ENCODE measurements around the gene PBRM1. TPM values are rescaled to one million over a fixed set of nuclear protein-coding genes. Genes with fewer than 3 reads are reported as not detected.
A peak's percentile ranks its signal among the peaks of the same experiment; 100 is the strongest.

Gene PBRM1
- total RNA-seq, 1 donor, result 100 TPM

GRCh38 chr3:52636673-52637072 lies 49.0 kb downstream of the PBRM1 start:
- H3K27ac ChIP-seq (ENCODE audit: low read depth, low read length), result no peak overlapping the region
- DNase-seq (ENCODE audit: insufficient read length, low spot score, missing footprints), result no peak
- H3K27me3 ChIP-seq (ENCODE audit: insufficient read depth, low read length), result no peaks in the 10 kb centered on the region
- H3K79me2 ChIP-seq (ENCODE audit: insufficient read depth, low read length), result no peaks in the 10 kb centered on the region
- no peak overlapping the region for H3K4me2 ChIP-seq (ENCODE audit: insufficient read depth, low read length)
- H4K20me1 ChIP-seq (ENCODE audit: insufficient read depth, low read length), result no peaks in the 10 kb centered on the region
- H2AFZ ChIP-seq (ENCODE audit: low read length), result no peak overlapping the region
- H3K9me3 ChIP-seq (ENCODE audit: low read depth, low read length), result no peaks in the 10 kb centered on the region
- peaks cover 5% of the 10 kb centered on the region for H3K4me1 ChIP-seq (ENCODE audit: insufficient read depth, low read length)
- H3K4me3 ChIP-seq (ENCODE audit: insufficient read depth, low read length), result no peak overlapping the region
- H3K36me3 ChIP-seq (ENCODE audit: insufficient read depth, low read length), result peaks cover 66% of the 10 kb centered on the region
- TF ChIP-seq, protein P1, sequence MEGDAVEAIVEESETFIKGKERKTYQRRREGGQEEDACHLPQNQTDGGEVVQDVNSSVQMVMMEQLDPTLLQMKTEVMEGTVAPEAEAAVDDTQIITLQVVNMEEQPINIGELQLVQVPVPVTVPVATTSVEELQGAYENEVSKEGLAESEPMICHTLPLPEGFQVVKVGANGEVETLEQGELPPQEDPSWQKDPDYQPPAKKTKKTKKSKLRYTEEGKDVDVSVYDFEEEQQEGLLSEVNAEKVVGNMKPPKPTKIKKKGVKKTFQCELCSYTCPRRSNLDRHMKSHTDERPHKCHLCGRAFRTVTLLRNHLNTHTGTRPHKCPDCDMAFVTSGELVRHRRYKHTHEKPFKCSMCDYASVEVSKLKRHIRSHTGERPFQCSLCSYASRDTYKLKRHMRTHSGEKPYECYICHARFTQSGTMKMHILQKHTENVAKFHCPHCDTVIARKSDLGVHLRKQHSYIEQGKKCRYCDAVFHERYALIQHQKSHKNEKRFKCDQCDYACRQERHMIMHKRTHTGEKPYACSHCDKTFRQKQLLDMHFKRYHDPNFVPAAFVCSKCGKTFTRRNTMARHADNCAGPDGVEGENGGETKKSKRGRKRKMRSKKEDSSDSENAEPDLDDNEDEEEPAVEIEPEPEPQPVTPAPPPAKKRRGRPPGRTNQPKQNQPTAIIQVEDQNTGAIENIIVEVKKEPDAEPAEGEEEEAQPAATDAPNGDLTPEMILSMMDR (IDR thresholded peaks at IDR 0.05; ENCODE audit: extremely low read depth, low read depth, low read length), result no peak

GRCh38 chr3:52633786-52634185 lies 51.9 kb downstream of the PBRM1 start:
- Histone ChIP-seq H4K20me1 (ENCODE audit: insufficient read depth, low read length) (no peaks in the 10 kb centered on the region), H3K4me3 (ENCODE audit: insufficient read depth, low read length) (no peak overlapping the region), H3K4me1 (ENCODE audit: insufficient read depth, low read length) (peaks cover 5% of the 10 kb centered on the region), H3K27me3 (ENCODE audit: insufficient read depth, low read length) (no peaks in the 10 kb centered on the region), H3K27ac (ENCODE audit: low read depth, low read length) (no peak overlapping the region), H3K79me2 (ENCODE audit: insufficient read depth, low read length) (no peaks in the 10 kb centered on the region), H2AFZ (ENCODE audit: low read length) (no peak overlapping the region), H3K36me3 (ENCODE audit: insufficient read depth, low read length) (peaks cover 47% of the 10 kb centered on the region), H3K9me3 (ENCODE audit: low read depth, low read length) (no peaks in the 10 kb centered on the region), H3K4me2 (ENCODE audit: insufficient read depth, low read length) (no peak overlapping the region)
- peak; percentile 18 for DNase-seq (ENCODE audit: insufficient read length, low spot score, missing footprints)
- TF ChIP-seq, protein P1 (IDR thresholded peaks at IDR 0.05; ENCODE audit: extremely low read depth, low read depth, low read length), result no peak

DNA sequence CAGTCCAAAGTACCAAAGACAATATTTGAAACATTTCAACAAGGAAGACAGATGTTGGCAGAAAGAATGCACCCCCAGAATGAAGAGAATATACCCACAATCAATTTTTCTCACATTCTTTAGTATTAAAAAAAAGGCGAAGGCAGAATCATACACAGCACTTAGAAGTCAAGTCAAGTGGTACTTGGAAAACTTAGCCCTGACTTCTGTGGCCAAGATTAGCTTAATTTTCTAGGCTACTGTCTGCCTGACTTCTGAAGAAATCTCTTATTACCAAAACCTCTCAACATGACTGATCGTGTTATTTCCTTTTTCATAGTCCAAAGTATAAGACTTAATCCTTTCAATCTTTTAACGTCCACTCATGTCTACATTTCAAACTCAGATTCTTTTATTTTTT lies 60.7 kb downstream of the PBRM1 start:
- H3K36me3 ChIP-seq (ENCODE audit: insufficient read depth, low read length), result peaks cover 43% of the 10 kb centered on the region

GRCh38 chr3:52623234-52623792 lies 62.4 kb downstream of the PBRM1 start:
- Histone ChIP-seq H3K4me3 (ENCODE audit: insufficient read depth, low read length) (no peak overlapping the region), H4K20me1 (ENCODE audit: insufficient read depth, low read length) (no peaks in the 10 kb centered on the region), H3K4me1 (ENCODE audit: insufficient read depth, low read length) (no peaks in the 10 kb centered on the region), H3K9me3 (ENCODE audit: low read depth, low read length) (no peaks in the 10 kb centered on the region), H3K27me3 (ENCODE audit: insufficient read depth, low read length) (no peaks in the 10 kb centered on the region), H3K27ac (ENCODE audit: low read depth, low read length) (no peak overlapping the region), H2AFZ (ENCODE audit: low read length) (no peak overlapping the region), H3K4me2 (ENCODE audit: insufficient read depth, low read length) (no peak overlapping the region), H3K36me3 (ENCODE audit: insufficient read depth, low read length) (peaks cover 40% of the 10 kb centered on the region), H3K79me2 (ENCODE audit: insufficient read depth, low read length) (peaks cover 2% of the 10 kb centered on the region)
- DNase-seq (ENCODE audit: insufficient read length, low spot score, missing footprints), result no peak
- TF ChIP-seq, protein P1 (IDR thresholded peaks at IDR 0.05; ENCODE audit: extremely low read depth, low read depth, low read length), result no peak

More for the DNA sequence above, 60.7 kb downstream of the PBRM1 start:
- no peak overlapping the region for H3K4me3 ChIP-seq (ENCODE audit: insufficient read depth, low read length)
- H3K4me1 ChIP-seq (ENCODE audit: insufficient read depth, low read length), result no peaks in the 10 kb centered on the region
- H3K9me3 ChIP-seq (ENCODE audit: low read depth, low read length), result no peaks in the 10 kb centered on the region
- H4K20me1 ChIP-seq (ENCODE audit: insufficient read depth, low read length), result no peaks in the 10 kb centered on the region
- H2AFZ ChIP-seq (ENCODE audit: low read length), result no peak overlapping the region
- H3K4me2 ChIP-seq (ENCODE audit: insufficient read depth, low read length), result no peak overlapping the region
- H3K27ac ChIP-seq (ENCODE audit: low read depth, low read length), result no peak overlapping the region
- TF ChIP-seq, protein P1 (IDR thresholded peaks at IDR 0.05; ENCODE audit: extremely low read depth, low read depth, low read length), result no peak
- peaks cover 2% of the 10 kb centered on the region for H3K79me2 ChIP-seq (ENCODE audit: insufficient read depth, low read length)
- H3K27me3 ChIP-seq (ENCODE audit: insufficient read depth, low read length), result no peaks in the 10 kb centered on the region
- DNase-seq (ENCODE audit: insufficient read length, low spot score, missing footprints), result no peak

Data from osteoblast (primary cell).